ENCODE results near the gene ECM1.

Gene ECM1

GRCh38 chr1:150553392-150554085 lies 45.6 kb downstream of the ECM1 start:
- no peak for DNase-seq (ENCODE audit: low read depth)
- H3K4me3 ChIP-seq (ENCODE audit: low read length): no peak overlapping the region
- TF ChIP-seq, protein P1, sequence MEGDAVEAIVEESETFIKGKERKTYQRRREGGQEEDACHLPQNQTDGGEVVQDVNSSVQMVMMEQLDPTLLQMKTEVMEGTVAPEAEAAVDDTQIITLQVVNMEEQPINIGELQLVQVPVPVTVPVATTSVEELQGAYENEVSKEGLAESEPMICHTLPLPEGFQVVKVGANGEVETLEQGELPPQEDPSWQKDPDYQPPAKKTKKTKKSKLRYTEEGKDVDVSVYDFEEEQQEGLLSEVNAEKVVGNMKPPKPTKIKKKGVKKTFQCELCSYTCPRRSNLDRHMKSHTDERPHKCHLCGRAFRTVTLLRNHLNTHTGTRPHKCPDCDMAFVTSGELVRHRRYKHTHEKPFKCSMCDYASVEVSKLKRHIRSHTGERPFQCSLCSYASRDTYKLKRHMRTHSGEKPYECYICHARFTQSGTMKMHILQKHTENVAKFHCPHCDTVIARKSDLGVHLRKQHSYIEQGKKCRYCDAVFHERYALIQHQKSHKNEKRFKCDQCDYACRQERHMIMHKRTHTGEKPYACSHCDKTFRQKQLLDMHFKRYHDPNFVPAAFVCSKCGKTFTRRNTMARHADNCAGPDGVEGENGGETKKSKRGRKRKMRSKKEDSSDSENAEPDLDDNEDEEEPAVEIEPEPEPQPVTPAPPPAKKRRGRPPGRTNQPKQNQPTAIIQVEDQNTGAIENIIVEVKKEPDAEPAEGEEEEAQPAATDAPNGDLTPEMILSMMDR (conservative IDR thresholded peaks at IDR 0.05; ENCODE audit: low read length): no peak

DNA sequence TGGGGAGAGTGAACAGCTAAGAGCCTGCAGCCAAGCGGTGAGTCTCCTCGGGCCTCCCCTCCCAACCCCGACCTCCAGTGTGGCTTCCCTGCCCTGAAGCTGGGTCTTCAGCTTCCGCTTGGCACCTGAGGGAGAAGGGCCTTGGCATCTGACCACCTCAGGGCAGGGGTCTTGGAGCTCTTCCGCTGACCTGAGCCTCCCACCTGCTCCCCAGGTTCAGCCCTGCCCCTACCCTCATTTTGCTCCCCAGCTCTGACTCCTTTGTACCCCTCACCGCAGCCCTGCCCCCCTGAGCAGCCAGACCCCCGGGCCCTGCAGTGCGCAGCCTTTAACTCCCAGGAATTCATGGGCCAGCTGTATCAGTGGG lies 46.2 kb downstream of the ECM1 start:
- TF ChIP-seq, protein P1 (conservative IDR thresholded peaks at IDR 0.05; ENCODE audit: low read length): no peak
- no peak overlapping the region for H3K4me3 ChIP-seq (ENCODE audit: low read length)
- DNase-seq (ENCODE audit: low read depth): no peak

GRCh38 chr1:150555198-150555970 lies 47.5 kb downstream of the ECM1 start:
- H3K4me3 ChIP-seq (ENCODE audit: low read length): no peak overlapping the region
- no peak for DNase-seq (ENCODE audit: low read depth)
- TF ChIP-seq, protein P1 (conservative IDR thresholded peaks at IDR 0.05; ENCODE audit: low read length): no peak

GRCh38 chr1:150555971-150556865 lies 48.3 kb downstream of the ECM1 start:
- TF ChIP-seq, protein P1 (conservative IDR thresholded peaks at IDR 0.05; ENCODE audit: low read length): no peak
- no peak overlapping the region for H3K4me3 ChIP-seq (ENCODE audit: low read length)
- DNase-seq (ENCODE audit: low read depth): no peak

DNA sequence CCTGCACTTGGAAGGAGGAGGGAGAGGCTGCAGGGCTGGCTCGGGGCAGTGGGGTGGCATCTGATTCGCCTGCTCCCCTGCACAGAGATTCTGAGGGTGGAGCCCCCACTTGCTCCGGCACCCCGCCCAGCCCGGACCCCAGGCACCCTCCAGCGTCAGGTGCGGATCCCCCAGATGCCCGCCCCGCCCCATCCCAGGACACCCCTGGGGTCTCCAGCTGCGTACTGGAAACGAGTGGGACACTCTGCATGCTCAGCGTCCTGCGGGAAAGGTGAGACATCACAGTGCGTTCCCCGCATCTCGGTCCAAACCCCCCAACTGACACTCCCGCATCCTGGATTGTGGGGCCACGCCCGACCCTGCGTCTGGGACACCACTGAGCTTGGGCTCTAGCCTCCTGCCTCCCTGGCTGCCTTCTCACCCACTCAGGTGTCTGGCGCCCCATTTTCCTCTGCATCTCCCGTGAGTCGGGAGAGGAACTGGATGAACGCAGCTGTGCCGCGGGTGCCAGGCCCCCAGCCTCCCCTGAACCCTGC lies 49.2 kb downstream of the ECM1 start:
- DNase-seq (ENCODE audit: low read depth): no peak
- no peak overlapping the region for H3K4me3 ChIP-seq (ENCODE audit: low read length)
- TF ChIP-seq, protein P1 (conservative IDR thresholded peaks at IDR 0.05; ENCODE audit: low read length): no peak

DNA sequence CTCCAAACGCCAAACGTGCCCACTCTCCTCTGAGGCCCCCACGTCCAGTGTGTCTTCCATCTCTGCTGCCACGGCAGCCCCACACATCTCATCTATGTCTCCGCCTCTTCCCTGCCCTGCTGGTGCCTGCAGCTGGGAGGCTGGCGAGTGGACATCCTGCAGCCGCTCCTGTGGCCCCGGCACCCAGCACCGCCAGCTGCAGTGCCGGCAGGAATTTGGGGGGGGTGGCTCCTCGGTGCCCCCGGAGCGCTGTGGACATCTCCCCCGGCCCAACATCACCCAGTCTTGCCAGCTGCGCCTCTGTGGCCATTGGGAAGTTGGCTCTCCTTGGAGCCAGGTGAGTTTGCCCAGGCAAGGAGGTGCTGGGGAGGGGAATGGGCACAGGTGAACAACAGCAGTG lies 49.9 kb downstream of the ECM1 start:
- TF ChIP-seq, protein P1 (conservative IDR thresholded peaks at IDR 0.05; ENCODE audit: low read length): no peak
- no peak overlapping the region for H3K4me3 ChIP-seq (ENCODE audit: low read length)
- no peak for DNase-seq (ENCODE audit: low read depth)

Data from AG10803 (cell line).